ENCODE measurements around the gene PSRC1. TPM values are rescaled to one million over a fixed set of nuclear protein-coding genes. Genes with fewer than 3 reads are reported as not detected.
A peak's percentile ranks its signal among the peaks of the same experiment; 100 is the strongest.

PSRC1 gene
- polyA plus RNA-seq, 1 experiment, result 25.9 TPM

GRCh38 chr1:109251277-109252166 lies 31.4 kb downstream of the PSRC1 start:
- no peak for DNase-seq (ENCODE audit: low read depth)
- ChIA-PET CTCF (interaction anchor here (3.3 to 3.4 kb wide), 2 partner anchors 12 to 281 kb away, joined by 16 to 21 read pairs; no protein-coding TSS in a partner anchor), POLR2A (no interaction called here)
- TF ChIP-seq CTCF (IDR thresholded peaks at IDR 0.05; ENCODE audit: insufficient read depth, low read depth, low read length), result no peak
- no peaks in the 10 kb centered on the region for H3K36me3 ChIP-seq (ENCODE audit: control insufficient read depth, insufficient read depth, low read length)
- H3K4me3 ChIP-seq (ENCODE audit: low read depth, low read length), result no peak overlapping the region
- H3K27me3 ChIP-seq (ENCODE audit: control insufficient read depth, insufficient read depth, low read length), result no peaks in the 10 kb centered on the region

- TF ChIP-seq CTCF (IDR thresholded peaks at IDR 0.05; ENCODE audit: insufficient read depth, low read depth, low read length), result no peak
- DNase-seq (ENCODE audit: low read depth), result no peak
- Histone ChIP-seq H3K27me3 (ENCODE audit: control insufficient read depth, insufficient read depth, low read length) (no peaks in the 10 kb centered on the region), H3K4me3 (ENCODE audit: low read depth, low read length) (no peak overlapping the region), H3K36me3 (ENCODE audit: control insufficient read depth, insufficient read depth, low read length) (no peaks in the 10 kb centered on the region)
- ChIA-PET CTCF (interaction anchor here (0.7 to 3.3 kb wide), 4 partner anchors 11 to 182 kb away, joined by 4 to 21 read pairs (median 6); no protein-coding TSS in a partner anchor), POLR2A (no interaction called here)
Observed at GRCh38 chr1:109250454-109251276, 32.3 kb downstream of the PSRC1 start.

- ChIA-PET CTCF (interaction anchor here (0.7 to 3.3 kb wide), 4 partner anchors 10 to 181 kb away, joined by 4 to 21 read pairs (median 6); no protein-coding TSS in a partner anchor), POLR2A (no interaction called here)
- H3K36me3 ChIP-seq (ENCODE audit: control insufficient read depth, insufficient read depth, low read length), result no peaks in the 10 kb centered on the region
- no peaks in the 10 kb centered on the region for H3K27me3 ChIP-seq (ENCODE audit: control insufficient read depth, insufficient read depth, low read length)
- TF ChIP-seq CTCF (IDR thresholded peaks at IDR 0.05; ENCODE audit: insufficient read depth, low read depth, low read length), result no peak
- peak overlapping the region; percentile 42 for H3K4me3 ChIP-seq (ENCODE audit: low read depth, low read length)
- no peak for DNase-seq (ENCODE audit: low read depth)
Observed at GRCh38 chr1:109249654-109250401, 33.1 kb downstream of the PSRC1 start.

GRCh38 chr1:109248797-109249629 lies 33.9 kb downstream of the PSRC1 start, which contains the start of gene CELSR2:
Gene CELSR2, plus strand, starts transcription at chr1:109249539. Its CDS starts 541 bp downstream, at chr1:109250080.
- CTCF ChIA-PET, result interaction anchor here (0.7 to 3.3 kb wide), 3 partner anchors 9 to 283 kb away, joined by 4 to 21 read pairs (median 8); no protein-coding TSS in a partner anchor
- DNase-seq (ENCODE audit: low read depth), result no peak
- peak within 1 kb of the TSS; percentile 42 for H3K4me3 ChIP-seq (ENCODE audit: low read depth, low read length)

More at GRCh38 chr1:109248797-109249629, 33.9 kb downstream of the PSRC1 start, which contains the start of gene CELSR2:
- POLR2A ChIA-PET, result interaction anchor here (0.6 kb wide), 1 partner anchor 147 kb away, joined by 4 read pairs; no protein-coding TSS in a partner anchor
- no peaks in the 10 kb centered on the region for H3K36me3 ChIP-seq (ENCODE audit: control insufficient read depth, insufficient read depth, low read length)
- no peaks in the 10 kb centered on the region for H3K27me3 ChIP-seq (ENCODE audit: control insufficient read depth, insufficient read depth, low read length)
- TF ChIP-seq CTCF (IDR thresholded peaks at IDR 0.05; ENCODE audit: insufficient read depth, low read depth, low read length), result no peak

All from BJ (cell line).